NK-92 treated with Interleukin-12 subunit alpha and Interleukin-12 subunit beta, amount 100 ng/mL, for 24 hours (cell line): Measurements from ENCODE around the gene IL15.
"Not testable (repeated sequence)": the region's sequence is repeated elsewhere in the genome, so short reads cannot be mapped to it uniquely, and the experiment has no call there.

Experiments
- DNase-seq: peaks from one replicate; lab custom pipeline; 2025; lab: John Stamatoyannopoulos, UW

Gene IL15

GRCh38 chr4:141647966-141648365, 11.6 kb downstream of the IL15 start:
- no peak for DNase-seq

GRCh38 chr4:141652161-141652778, 15.9 kb downstream of the IL15 start:
- no peak for DNase-seq

GRCh38 chr4:141654098-141654497, 17.7 kb downstream of the IL15 start:
- no peak for DNase-seq

- no peak for DNase-seq
Measured at GRCh38 chr4:141656031-141656430, 19.6 kb downstream of the IL15 start.

GRCh38 chr4:141657550-141658250, 21.3 kb downstream of the IL15 start:
- no peak for DNase-seq

GRCh38 chr4:141658309-141658708, 21.9 kb downstream of the IL15 start:
- DNase-seq, result no peak

GRCh38 chr4:141659539-141659938, 23.2 kb downstream of the IL15 start:
- DNase-seq, result no peak

GRCh38 chr4:141660880-141661279, 24.5 kb downstream of the IL15 start:
- no peak for DNase-seq

GRCh38 chr4:141668200-141668910, 32.0 kb downstream of the IL15 start:
- DNase-seq, result no peak

- no peak for DNase-seq
Measured at GRCh38 chr4:141669501-141669900, 33.1 kb downstream of the IL15 start.

GRCh38 chr4:141675384-141675783, 39.0 kb downstream of the IL15 start:
- no peak for DNase-seq

- no peak for DNase-seq
Measured at GRCh38 chr4:141676087-141676670, 39.8 kb downstream of the IL15 start.

GRCh38 chr4:141680060-141680459, 43.7 kb downstream of the IL15 start:
- no peak for DNase-seq

GRCh38 chr4:141684785-141685184, 48.4 kb downstream of the IL15 start:
- no peak for DNase-seq

- no peak for DNase-seq
Measured at GRCh38 chr4:141686146-141686775, 49.9 kb downstream of the IL15 start.

GRCh38 chr4:141686879-141687278, 50.5 kb downstream of the IL15 start:
- DNase-seq, result no peak

GRCh38 chr4:141689726-141690296, 53.4 kb downstream of the IL15 start:
- not testable (repeated sequence) for DNase-seq

GRCh38 chr4:141691247-141691646, 54.9 kb downstream of the IL15 start:
- not testable (repeated sequence) for DNase-seq

GRCh38 chr4:141692081-141692480, 55.7 kb downstream of the IL15 start:
- no peak for DNase-seq

GRCh38 chr4:141697116-141697515, 60.7 kb downstream of the IL15 start:
- DNase-seq, result no peak

GRCh38 chr4:141702472-141703182, 66.2 kb downstream of the IL15 start:
- no peak for DNase-seq
